Hematopoietic multipotent progenitor cell treated with erythropoietin and hydrocortisone succinate and interleukin-3 and kit ligand, for 15 days (in vitro differentiated cells): ENCODE measurements around the gene TBC1D14.

Source experiments
- DNase-seq: peaks from one replicate; pipeline ENCODE4 v3.0.0-alpha.2; 2015; ENCODE audit warnings: low spot score

TBC1D14 gene

DNA sequence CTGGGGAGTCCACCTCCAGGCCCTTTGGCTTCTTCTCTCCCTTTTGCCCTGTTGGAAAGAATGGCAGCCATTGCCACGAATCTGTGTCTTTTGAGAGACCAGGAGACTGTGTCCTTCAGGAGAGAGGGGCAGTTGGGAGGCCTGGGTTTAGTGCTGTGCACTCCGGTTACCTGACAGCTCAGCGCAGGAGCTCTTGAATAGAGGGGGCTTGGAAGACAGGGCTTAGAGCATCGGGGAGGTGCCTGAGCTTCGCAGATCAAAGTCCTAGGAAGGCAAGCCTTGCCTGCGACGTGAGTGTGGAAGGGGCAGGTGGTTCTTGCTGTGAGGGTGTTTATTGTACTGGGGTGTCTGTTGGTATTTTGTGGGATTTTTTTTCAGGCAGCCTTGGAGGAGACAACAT lies 91.6 kb downstream of the TBC1D14 start:
- DNase-seq = no peak

DNA sequence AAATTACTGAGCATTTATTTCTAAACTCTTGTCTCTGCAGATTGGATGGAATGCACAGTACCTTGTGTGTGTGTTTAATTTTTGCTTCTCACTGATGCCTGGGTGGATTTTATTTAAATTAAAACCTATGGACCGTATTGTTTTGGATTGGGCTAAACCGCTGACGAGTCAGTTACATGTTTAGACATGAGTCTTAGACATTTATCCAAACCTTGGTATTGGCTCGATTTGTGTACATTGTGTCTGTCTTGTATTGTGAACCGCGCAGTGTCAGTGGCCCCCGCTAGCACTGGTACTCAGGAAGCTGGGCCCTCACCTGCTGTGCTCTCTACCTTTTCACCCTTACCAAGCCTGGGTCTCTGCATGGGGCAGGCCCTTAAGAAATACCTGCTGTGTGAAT lies 92.7 kb downstream of the TBC1D14 start:
- DNase-seq = no peak

DNA sequence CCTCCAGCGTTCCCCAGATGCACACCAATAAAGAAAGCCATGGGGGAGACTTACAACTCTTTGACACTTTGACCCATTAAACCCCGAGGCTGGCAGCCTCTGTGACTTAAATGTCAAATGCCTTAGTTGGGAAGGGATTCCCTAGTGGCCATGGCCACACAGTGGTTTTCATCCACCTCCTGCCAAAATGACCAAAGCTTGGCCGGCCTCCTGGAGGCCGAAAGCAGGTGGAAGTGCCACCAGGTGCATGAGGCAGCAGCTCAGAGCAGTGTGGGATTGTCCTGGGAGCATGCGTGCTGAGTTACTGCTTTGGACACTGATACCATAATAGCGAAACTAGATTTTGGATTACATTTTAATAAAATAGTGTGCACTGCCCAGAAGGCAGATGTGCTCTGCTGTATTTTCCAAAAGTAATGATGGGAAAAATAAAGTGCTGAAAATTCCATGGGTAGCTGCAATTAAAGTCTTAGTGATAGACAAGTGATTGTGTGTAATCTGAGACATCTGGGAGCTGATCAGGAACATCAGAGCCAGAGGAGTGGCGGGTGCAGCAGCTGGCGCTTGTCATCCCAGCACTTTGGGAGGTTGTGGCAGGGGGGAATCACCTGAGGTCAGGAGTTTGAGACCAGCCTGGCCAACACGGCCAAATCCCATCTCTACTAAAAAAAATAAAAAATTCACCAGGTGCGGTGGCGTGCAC lies 93.7 kb downstream of the TBC1D14 start:
- no peak for DNase-seq

DNA sequence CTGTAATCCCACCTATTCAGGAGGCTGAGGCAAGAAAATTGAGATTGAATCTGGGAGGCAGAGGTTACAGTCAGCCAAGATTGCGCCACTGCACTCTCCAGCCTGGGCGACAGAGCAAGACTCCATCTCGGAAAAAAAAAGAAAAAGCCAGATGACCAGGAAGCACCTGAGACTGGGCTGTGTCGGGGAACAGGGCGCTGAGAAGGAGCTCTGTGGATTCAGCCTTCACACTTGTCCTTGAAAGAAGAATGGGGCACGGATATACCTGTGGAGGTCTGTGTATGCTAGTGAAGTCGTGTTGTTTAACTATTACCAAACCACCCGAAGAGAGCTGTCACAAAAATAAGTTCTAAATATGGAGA lies 94.2 kb downstream of the TBC1D14 start:
- no peak for DNase-seq

DNA sequence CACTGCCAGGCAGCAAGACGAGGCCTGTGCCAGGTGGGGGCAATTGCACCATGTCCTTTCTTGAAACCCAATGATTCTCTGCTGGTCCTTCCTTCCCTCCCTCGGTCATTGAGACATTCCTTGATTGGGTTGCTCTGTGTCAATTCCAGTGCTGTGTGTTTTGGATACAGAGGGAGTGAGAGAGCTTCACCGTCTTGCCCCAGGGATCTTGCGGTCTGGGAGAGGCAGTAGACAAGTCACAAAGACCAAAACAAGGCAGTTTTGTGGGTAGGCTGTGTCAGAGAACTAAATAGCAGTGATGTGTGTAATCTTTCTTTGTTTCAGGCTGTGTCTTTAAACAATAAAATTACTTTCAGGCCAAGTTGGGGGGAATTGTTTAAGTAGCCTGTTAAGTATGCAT lies 94.7 kb downstream of the TBC1D14 start:
- DNase-seq = no peak

DNA sequence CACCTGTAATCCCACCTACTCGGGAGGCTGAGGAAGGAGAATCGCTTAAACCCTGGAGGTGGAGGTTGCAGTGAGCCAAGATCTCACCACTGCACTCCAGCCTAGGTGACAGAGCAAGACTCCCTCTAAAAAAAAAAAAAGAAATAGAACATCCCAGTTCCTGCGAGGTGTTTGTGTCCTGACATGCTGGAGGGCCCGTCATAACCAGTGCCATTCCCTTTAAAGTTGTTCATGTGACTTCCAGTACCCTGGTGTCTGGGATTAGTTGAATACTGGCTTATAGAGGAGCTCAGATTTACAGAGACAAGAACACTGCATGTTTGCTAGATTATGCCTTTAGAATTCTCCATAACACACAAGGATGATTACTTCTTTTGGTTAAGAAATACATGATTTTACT lies 95.9 kb downstream of the TBC1D14 start:
- DNase-seq = no peak

DNA sequence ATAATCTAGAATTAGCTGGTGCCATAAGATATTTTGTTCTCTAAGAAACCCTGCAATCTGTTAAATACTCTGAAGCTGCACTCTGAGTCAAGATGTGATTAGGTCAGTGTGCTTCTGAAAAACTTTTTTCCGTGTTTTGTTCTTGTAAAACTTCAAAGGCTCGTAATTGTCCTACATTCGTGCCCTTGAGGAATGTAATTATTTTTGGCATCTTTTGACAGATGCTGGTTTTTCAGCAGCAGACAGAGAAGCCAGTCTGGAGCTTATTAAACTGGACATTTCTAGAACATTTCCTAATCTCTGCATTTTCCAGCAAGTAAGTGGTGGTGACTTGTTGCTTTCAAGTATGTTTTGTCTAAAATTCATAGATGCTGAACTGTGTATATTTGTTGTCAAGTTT lies 96.8 kb downstream of the TBC1D14 start:
- no peak for DNase-seq

DNA sequence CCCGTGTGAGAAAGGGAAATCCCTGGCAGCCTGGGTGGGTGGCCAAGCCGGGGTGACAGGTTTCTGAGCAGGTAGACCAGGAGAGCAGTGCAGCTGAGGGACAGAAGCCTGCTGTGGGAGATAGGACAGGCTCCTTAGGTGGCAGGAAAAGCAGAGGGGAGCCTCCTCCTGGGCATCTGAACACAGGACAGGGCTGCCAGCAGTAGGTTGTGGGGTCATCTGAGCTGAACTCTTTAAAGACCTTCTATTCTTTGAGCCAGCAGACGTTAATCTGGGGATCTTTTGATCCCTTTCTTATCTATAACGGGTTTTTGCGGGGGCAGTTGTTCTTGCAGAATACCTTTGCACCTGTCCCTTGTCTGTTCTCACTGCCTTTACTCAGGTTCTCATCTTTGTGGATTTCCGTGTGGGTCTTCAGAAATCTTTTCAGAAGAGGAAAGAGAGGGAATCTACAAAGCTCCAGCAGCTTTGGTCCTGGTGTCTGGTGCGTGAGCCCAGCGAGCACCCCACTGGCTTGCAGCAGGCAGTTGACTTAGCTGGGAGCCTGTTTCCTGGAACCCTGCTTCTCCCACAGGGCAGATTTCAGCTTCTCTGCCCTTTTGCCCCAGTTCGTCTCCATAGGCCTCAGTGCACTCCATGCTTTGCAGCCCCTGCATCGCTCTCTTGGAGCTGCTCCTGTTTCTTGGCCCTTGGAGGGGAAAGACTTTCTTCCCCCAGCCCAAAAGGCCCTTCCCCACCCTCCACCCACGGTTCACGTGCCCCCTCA lies 97.7 kb downstream of the TBC1D14 start:
- DNase-seq = no peak

DNA sequence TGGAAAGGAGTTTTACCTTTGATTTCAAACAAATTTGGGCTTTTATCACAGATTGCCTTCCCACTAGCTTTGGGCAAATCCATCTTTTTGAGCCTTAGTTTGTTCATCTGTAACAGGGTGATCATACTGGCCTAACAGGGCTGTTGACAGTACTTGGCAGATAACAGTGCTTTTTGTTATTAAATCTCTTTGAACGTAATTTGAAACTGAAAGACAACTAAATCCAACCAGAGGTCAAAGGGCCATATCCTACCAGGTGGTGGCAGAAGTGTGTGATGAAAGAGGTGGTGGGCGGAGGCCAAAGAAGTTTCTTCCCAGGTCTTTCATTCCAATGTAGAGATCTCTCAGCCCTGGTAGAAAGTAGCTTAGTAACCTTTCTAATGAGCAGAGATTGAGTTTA lies 98.3 kb downstream of the TBC1D14 start:
- no peak for DNase-seq

DNA sequence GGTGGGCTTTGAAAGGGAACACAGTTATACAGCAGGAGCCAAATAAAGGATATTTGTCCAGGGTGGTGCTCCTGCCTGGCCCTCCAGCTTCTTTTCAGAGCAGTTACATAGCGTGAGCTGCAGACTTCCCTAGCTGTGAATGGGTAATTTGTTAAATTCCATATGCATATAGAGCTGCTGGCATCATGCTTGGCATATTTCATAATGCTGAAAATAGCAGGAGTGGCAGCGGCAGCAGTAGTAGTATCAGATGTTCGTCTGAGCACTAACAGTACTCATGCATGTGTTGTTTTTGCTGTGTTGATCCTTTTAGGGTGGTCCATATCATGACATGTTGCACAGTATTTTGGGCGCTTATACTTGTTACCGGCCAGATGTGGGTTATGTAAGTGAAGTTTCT lies 99.9 kb downstream of the TBC1D14 start:
- no peak for DNase-seq

DNA sequence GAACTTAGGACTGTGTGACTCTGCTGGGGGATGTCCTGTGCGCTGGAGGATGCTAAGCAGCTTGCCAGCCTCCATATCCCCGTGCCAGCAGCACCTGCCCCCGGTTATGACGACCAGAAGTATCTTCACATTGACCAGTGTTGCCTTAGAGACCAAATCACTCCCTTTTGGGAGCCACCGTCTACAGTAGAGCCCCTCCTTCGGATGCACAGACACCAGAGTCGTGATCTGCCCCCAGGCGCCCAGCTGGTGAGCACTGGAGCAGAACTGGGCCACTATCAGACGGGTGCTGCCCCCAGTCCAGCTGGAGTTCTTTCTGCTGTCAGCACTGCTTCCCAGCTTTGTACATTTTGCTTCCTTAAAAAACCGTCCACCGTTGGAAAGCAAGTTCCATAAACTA lies 103.5 kb downstream of the TBC1D14 start:
- DNase-seq = no peak

DNA sequence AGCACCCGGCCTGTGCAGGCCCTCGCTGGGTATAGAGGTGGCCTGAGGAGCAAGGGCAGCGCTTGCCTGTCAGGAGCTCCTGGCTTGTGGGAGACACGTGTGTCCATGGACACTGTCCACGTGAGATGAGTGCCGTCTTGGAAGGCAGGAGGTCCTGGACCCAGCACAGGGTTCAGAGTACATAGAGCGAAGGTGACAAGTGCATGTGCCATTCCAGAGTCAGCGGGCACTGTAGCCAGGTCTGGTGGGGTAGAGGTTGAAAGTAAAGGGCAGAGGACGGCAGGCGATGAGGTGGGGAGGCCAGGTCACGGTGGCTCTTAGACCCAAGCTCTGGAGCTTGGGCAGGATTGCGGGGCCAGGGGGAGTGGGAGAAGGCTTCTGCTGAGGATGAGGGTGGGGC lies 105.2 kb downstream of the TBC1D14 start:
- no peak for DNase-seq

DNA sequence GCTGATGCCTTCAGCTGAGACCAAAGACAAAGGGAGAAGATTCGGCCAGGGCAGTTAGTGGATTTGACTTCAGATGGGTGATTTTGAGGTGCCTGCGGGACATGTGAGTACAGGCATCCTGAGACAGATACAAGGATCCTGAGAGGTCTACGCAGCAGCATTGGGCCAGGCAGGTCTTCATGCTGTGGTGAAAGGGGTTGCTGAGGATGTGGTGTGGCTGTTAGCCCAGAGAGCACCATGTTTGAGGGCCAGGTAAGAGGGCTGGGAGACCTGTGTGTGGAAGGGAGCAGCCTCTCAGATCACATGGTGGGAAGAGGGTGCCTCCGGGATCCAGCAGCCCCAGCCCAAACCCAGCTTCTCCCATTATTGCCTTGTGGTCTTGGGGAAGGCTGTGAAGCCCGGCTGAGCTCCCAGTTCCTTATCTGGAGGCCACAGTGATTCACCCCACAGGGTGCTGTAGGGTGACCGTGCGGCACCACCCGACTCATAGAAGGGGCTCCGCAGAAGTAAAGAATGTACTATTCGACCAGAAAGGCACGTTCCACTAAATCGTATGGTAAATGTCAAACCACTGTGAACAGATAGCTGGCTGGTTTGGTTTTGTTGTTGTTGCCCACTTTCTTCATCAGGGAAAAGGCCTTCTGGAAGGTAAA lies 105.9 kb downstream of the TBC1D14 start:
- DNase-seq = no peak

DNA sequence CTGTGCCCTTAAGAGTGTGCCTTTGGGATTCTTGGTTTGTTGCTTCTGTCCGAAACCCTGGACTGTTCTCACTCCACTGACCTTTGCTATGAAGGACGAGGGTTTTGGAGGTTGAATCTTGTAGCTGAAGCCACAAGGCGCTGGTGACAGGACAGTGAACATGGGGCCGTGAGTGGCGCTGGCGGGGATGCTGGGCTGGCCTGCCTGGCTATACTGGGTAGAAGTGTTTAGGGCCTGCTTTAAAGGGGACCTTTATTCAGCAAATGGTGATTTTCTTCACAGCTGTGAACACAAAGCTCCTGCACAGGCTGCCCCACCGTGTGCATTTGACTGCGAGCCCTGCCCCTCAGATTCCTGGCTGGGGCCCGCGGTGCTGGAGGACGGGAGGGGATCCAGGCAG lies 106.5 kb downstream of the TBC1D14 start:
- no peak for DNase-seq

DNA sequence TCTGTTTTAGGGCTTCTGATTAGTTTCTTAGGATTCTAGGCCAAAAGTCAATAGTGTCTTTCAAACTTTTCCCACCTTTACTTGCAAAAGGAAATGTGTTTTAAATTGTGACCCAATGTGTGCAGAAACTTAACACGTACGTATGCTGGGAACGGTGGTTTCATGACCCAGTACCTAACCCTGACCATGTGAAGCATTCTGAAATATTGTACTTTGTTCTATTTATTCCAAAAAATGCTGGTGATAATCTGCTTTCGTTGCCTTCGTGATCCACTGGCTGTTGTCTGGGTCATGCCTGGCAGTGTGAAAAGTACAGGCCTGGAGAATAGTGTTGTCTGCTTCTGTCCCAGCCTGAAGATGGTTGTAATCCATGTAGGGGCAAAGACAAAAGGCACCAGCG lies 106.9 kb downstream of the TBC1D14 start:
- no peak for DNase-seq

DNA sequence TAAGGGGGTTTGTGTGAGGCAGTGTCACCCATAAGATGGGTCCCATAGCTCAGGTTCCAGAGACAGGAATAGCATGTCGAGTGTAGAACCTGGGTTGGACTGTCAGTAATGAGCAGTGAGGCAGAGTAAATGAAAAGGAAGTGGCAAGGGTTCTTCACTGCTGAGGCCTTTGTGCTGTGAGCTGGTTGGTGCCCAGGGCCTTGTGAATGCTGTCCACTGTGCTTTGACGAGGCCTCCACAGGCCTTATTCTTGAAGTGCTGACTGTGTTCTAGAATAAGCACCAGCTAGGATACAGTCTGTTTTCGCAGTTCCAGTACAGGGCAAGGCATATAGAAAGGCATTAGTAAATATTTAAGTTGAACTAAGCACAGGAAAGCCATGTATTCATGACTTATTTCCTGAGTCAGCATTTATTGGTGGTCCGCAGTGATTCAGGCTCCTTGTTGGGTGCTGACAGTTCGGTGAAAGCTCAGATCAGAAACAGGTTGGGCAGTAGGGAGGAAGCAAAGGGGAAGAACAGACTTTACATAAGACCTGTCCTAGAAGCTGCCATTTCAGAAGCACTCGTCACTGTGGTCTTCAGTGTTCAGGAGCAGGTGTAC lies 107.9 kb downstream of the TBC1D14 start:
- DNase-seq = no peak

DNA sequence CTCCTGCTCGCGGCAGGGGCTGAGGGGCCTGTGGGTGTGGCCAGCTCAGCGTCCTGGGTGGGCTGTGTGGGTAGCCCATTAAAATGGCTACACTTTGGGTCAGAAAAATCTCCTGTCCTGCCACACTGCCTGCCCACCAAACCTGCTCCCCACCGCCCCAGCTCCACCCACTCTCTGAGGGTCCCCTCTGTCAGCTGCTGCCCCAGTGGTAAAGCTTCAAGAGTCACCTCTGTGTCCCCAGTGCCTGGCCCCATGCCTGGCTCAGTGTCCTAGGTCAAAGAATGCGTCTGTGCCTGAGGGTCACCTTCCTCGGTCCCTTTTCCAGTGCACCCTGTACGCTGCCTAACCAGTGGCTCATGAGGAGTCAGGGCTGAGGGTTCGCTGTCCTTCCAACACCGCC lies 108.7 kb downstream of the TBC1D14 start:
- DNase-seq = no peak

DNA sequence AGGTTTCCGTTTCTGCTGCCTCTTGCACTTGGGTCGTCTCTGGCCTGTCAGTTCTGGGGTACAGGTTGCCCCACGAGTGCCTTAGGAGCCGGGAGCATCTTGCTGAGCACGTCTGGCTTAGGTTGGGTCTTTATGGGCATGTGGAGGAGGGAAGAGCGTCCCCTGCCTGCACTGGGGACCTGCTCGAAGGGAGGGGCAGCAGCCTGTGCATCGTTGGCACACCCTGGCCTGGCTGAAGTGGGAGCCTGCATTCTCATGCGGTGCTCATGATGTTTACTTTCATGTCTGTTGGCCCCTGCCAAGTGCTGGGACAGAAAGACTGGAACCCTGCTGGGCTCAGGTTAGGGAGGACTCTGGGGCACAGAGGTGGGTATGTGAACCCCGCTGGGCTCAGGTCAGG lies 109.7 kb downstream of the TBC1D14 start:
- DNase-seq = no peak

DNA sequence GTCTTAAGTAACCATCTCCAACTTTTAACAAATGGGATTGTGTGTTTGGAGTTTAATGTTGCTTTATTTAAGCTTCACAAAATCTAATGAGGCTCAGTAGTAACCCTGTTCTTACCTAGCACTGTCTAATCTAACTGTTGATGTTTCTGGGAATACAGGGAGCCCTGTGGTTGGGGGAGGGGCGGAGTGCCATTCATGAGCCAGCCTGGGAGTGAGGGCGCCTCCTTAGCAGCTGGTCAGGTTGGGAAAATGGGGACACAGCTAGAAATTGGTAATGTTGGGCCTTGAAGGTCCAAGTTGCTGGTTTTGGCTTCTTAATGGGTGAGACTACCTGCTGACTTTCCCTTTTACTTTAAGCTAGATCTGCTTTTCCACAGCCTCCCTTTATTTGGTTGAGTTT lies 110.7 kb downstream of the TBC1D14 start:
- DNase-seq = no peak

DNA sequence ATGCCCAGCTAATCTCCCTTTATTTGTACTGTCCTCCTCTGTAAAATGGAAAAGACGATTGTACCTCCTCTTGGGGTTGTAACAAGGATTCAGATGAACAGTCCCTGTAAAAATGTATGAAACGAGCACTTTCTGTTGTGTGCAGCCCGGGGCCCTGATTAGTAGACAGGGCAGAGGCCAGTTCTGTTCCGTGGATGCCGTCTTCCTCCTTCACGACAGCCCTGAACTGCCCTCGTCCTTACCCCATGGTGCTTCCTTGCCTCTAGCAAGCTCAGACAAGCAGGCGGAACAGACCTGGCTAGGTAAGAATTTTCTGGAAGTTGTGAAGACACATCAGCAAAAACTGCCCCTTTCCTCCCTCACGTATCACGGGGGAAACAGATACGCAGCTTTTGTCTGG lies 111.2 kb downstream of the TBC1D14 start:
- DNase-seq = no peak

DNA sequence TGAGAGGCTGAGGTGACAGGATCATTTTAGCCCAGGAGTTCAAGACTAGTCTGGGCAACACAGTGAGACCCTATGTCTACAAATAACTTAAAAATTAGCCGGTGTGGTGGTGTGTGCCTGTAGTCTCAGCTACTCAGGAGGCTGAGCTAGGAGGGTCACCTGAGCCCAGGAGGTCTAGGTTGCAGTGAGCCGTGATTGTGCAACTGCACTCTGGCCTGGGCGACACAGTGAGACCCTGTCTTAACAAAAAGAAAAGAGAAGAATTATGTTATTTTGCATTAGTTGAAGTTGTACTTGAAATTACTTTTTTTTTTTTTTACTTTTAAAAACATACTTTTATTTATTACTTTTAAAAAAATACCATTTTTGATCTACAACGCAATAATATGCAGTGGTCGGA lies 111.7 kb downstream of the TBC1D14 start:
- no peak for DNase-seq

DNA sequence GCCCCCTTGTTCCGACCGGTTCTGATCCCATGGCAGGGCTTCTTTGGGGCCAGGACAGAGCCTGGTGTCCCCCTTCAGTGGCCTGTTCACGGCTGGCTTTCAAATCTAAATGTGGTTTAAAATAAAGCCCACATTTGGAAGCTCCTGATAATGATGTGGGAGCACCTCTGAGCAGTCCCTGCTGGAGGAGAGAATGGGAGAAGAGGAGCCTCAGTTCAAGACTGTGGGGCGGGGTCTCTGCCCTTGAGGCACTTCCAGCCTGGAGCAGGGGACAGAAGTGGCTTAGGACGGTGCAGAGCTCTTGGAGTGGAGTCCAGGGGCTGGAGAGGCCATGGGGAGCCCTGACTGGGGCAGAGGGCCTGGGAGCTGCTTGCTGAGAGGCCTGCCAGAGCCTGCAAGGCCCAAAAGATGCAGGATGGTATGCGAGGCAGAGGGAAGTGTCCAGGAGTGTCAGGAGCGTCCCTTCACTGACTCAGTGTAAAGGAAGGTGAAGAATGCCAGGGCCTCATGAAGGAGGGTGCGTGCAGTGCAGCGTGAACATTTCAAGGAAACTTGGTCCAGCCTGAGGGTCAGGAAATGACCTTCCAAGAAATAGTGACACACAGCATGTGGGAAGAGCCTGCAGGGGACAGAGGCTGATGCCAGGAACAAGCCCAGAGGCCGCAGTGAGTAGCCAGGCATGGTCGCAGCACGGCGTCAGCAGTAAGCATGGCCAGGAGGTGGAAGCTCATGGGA lies 112.5 kb downstream of the TBC1D14 start:
- no peak for DNase-seq
